Liver (tissue), 9 donors: ENCODE measurements around the gene LAMB1. TPM values are rescaled to one million over a fixed set of nuclear protein-coding genes. Genes with fewer than 3 reads are reported as not detected.

Experiments used
- DNase-seq: peaks from one replicate; pipeline ENCODE4 v3.0.0-alpha.2; 2017; ENCODE audit warnings: low spot score
- H3K27ac ChIP-seq, 2 donors: one replicate each; pipeline ENCODE4 v1.7.0; 2013; ENCODE audit warnings: inconsistent platforms in 2 of 2, low read length in 2 of 2, control low read depth in 1 of 2, low read depth in 1 of 2, mild to moderate bottlenecking in 1 of 2
- H3K27me3 ChIP-seq, 4 donors: one replicate each; pipeline versions ENCODE4 v1.6.1 to v1.7.0; 2013; ENCODE audit warnings: low read length in 3 of 4, inconsistent platforms in 1 of 4, mild to moderate bottlenecking in 1 of 4, moderate library complexity in 1 of 4; ENCODE audit not compliant: control insufficient read depth in 4 of 4, insufficient read depth in 4 of 4
- H3K36me3 ChIP-seq, 4 donors: one replicate each; pipeline versions ENCODE4 v1.6.1 to v1.7.0; 2013; ENCODE audit warnings: low read length in 3 of 4, mild to moderate bottlenecking in 3 of 4, low read depth in 1 of 4, moderate library complexity in 1 of 4; ENCODE audit not compliant: control insufficient read depth in 4 of 4, insufficient read depth in 3 of 4
- H3K4me1 ChIP-seq, 4 donors: one replicate each; pipeline versions ENCODE4 v1.6.1 to v1.7.0; 2013; ENCODE audit warnings: low read length in 3 of 4, mild to moderate bottlenecking in 3 of 4, moderate library complexity in 1 of 4; ENCODE audit not compliant: control insufficient read depth in 4 of 4, insufficient read depth in 4 of 4
- H3K4me3 ChIP-seq, 3 donors: one replicate each; pipeline versions ENCODE4 v1.6.1 to v1.7.0; 2013; ENCODE audit warnings: low read length in 3 of 3, control low read depth in 1 of 3, low read depth in 1 of 3, mild to moderate bottlenecking in 1 of 3
- H3K9ac ChIP-seq, 2 donors: one replicate each; pipeline ENCODE4 v1.7.0; 2013; ENCODE audit warnings: low read length in 2 of 2, mild to moderate bottlenecking in 2 of 2, moderate library complexity in 2 of 2, control low read depth in 1 of 2, low read depth in 1 of 2
- H3K9me3 ChIP-seq, 4 donors: one replicate each; pipeline versions ENCODE4 v1.6.1 to v1.7.0; 2013; ENCODE audit warnings: low read length in 3 of 4; ENCODE audit not compliant: control insufficient read depth in 4 of 4
- ATF3 ChIP-seq: IDR thresholded peaks from 2 replicates; pipeline ENCODE4 v1.6.1; 2016; ENCODE audit warnings: antibody characterized with exemption
- CTCF ChIP-seq: fragments of 150-350 bp; IDR thresholded peaks from 2 replicates; pipeline ENCODE4 v1.5.1; 2017; ENCODE audit warnings: improper control_type of control experiment, low read depth, low read length; ENCODE audit not compliant: missing input control
- FOXA1 ChIP-seq: IDR thresholded peaks from 2 replicates; pipeline ENCODE4 v1.6.1; 2016; ENCODE audit warnings: antibody characterized with exemption
- GABPA ChIP-seq, 2 donors: IDR thresholded peaks in 1 of 2; conservative IDR thresholded peaks in 1 of 2; 2 replicates each; pipeline ENCODE4 v1.6.1; 2016; ENCODE audit warnings: antibody characterized with exemption in 2 of 2, mild to moderate bottlenecking in 1 of 2, moderate library complexity in 1 of 2
- HNF4A ChIP-seq, 2 donors: conservative IDR thresholded peaks; 2 replicates each; pipeline ENCODE4 v1.6.1; 2016; ENCODE audit warnings: antibody characterized with exemption in 2 of 2, mild to moderate bottlenecking in 2 of 2
- HNF4G ChIP-seq: IDR thresholded peaks from 2 replicates; pipeline ENCODE4 v1.6.1; 2016; ENCODE audit warnings: antibody characterized with exemption
- JUND ChIP-seq, 2 donors: IDR thresholded peaks; 2 replicates each; pipeline ENCODE4 v1.6.1; 2016; ENCODE audit warnings: antibody characterized with exemption in 2 of 2
- NR2F2 ChIP-seq: IDR thresholded peaks from 2 replicates; pipeline ENCODE4 v1.6.1; 2016; ENCODE audit warnings: antibody characterized with exemption
- RAD21 ChIP-seq, 2 donors: IDR thresholded peaks; 2 replicates each; pipeline ENCODE4 v1.6.1; 2016; ENCODE audit warnings: antibody characterized with exemption in 2 of 2, mild to moderate bottlenecking in 2 of 2
- REST ChIP-seq: IDR thresholded peaks from 2 replicates; pipeline ENCODE4 v1.6.1; 2016; ENCODE audit warnings: antibody characterized with exemption, mild to moderate bottlenecking
- RXRA ChIP-seq, 2 donors: IDR thresholded peaks; 2 replicates each; pipeline ENCODE4 v1.6.1; 2017 to 2018; ENCODE audit warnings: antibody characterized with exemption in 2 of 2, mild to moderate bottlenecking in 1 of 2
- TAF1 ChIP-seq: conservative IDR thresholded peaks from 2 replicates; pipeline ENCODE4 v1.6.1; 2016; ENCODE audit warnings: antibody characterized with exemption, mild to moderate bottlenecking
- WGBS: extraction: QIAGEN DNeasy Blood & Tissue Kit; methylation state at CpG from one replicate; pipeline ENCODE4 v1.1.7; 2013; 5-methylcytosine and 5-hydroxymethylcytosine counted together
- polyA plus RNA-seq, 2 donors: library from polyadenylated mRNA; stranded (reverse) in 1 of 2; unstranded in 1 of 2; fragments of 200-250 nt in 1 of 2; fragments of >200 nt in 1 of 2; fragmentation: Nextera tagmentation in 1 of 2; extraction: Ambion mirVana in 1 of 2; gene quantifications; one replicate each; pipeline versions ENCODE4 v1.2.1 to v1.2.3, GENCODE V29; 2013 to 2015
- total RNA-seq, 2 donors: library from RNA; depleted of rRNA; stranded (reverse); fragments of >200 nt; gene quantifications; one replicate each; pipeline ENCODE4 v1.2.3, GENCODE V29; 2014
- donor health status: healthy.
- donor health status: healthy.
- donor health status: healthy.
- donor health status: healthy.
- donor health status: healthy.

The LAMB1 gene
- total and polyA plus RNA-seq, 4 donors, result 12.6 to 63.1 (median 25.8) TPM

- no peak for TF ChIP-seq REST
Observed at GRCh38 chr7:107933386-107934013, 69.5 kb downstream of the LAMB1 start (continued).

GRCh38 chr7:107932805-107933204, 70.2 kb downstream of the LAMB1 start:
- no peaks in the 10 kb centered on the region for H3K9me3 ChIP-seq
- peaks cover 0 to 4% (median 0%) of the 10 kb centered on the region in 4 donors for H3K36me3 ChIP-seq
- DNase-seq, result no peak
- TF ChIP-seq FOXA1, result no peak
- TF ChIP-seq JUND (IDR thresholded peaks at IDR 0.05), result no peak
- no peak for TF ChIP-seq RAD21 (IDR thresholded peaks at IDR 0.05)
- TF ChIP-seq HNF4G, result no peak
- no peak for TF ChIP-seq CTCF
- TF ChIP-seq TAF1, result no peak
- TF ChIP-seq RXRA (IDR thresholded peaks at IDR 0.05), result no peak
- TF ChIP-seq HNF4A (conservative IDR thresholded peaks at IDR 0.05), result no peak
- no peak for TF ChIP-seq NR2F2
- TF ChIP-seq REST, result no peak
- no peak for TF ChIP-seq GABPA (IDR thresholded peaks at IDR 0.05 in 1 of 2, conservative IDR thresholded peaks at IDR 0.05 in 1 of 2)
- TF ChIP-seq ATF3, result no peak
- peaks cover 0 to 2% (median 0%) of the 10 kb centered on the region in 4 donors for H3K4me1 ChIP-seq
- 80% methylated on average over 2 of the region's 2 CpGs for WGBS
- no peak overlapping the region for H3K27ac ChIP-seq
- no peaks in the 10 kb centered on the region for H3K27me3 ChIP-seq
- no peak overlapping the region for H3K4me3 ChIP-seq
- H3K9ac ChIP-seq, result no peak overlapping the region
